GM21515 (cell line): ENCODE results near the gene CTSH.

Source experiments
- ATAC-seq: cut with Tn5 transposase; IDR thresholded peaks from one replicate; pipeline ENCODE4 v1.9.1; 2021; ENCODE audit not compliant: unreplicated experiment

The CTSH gene

GRCh38 chr15:78978601-78979179 lies 33.8 kb upstream of the CTSH start:
- no peak for ATAC-seq

- ATAC-seq, result peak; percentile 46
Measured at GRCh38 chr15:78977591-78978347, 32.9 kb upstream of the CTSH start.

- ATAC-seq, result peak; percentile 59
Measured at GRCh38 chr15:78977091-78977571, 32.3 kb upstream of the CTSH start.

GRCh38 chr15:78976691-78977090 lies 31.8 kb upstream of the CTSH start:
- ATAC-seq, result peak; percentile 4

GRCh38 chr15:78974272-78974918 lies 29.5 kb upstream of the CTSH start:
- ATAC-seq, result no peak

- ATAC-seq, result no peak
Measured at GRCh38 chr15:78969687-78970349, 25.0 kb upstream of the CTSH start.

- ATAC-seq, result no peak
Measured at GRCh38 chr15:78968539-78969271, 23.9 kb upstream of the CTSH start.

- ATAC-seq, result no peak
Measured at GRCh38 chr15:78968114-78968513, 23.3 kb upstream of the CTSH start.

- ATAC-seq, result no peak
Measured at GRCh38 chr15:78960308-78960707, 15.5 kb upstream of the CTSH start.

GRCh38 chr15:78959360-78959759 lies 14.5 kb upstream of the CTSH start:
- ATAC-seq, result no peak

- ATAC-seq, result no peak
Measured at GRCh38 chr15:78957416-78958093, 12.7 kb upstream of the CTSH start.

- ATAC-seq, result no peak
Measured at GRCh38 chr15:78956937-78957336, 12.1 kb upstream of the CTSH start.

GRCh38 chr15:78955355-78955754 lies 10.5 kb upstream of the CTSH start:
- no peak for ATAC-seq

- no peak for ATAC-seq
Measured at GRCh38 chr15:78951841-78952238, 7.0 kb upstream of the CTSH start.

GRCh38 chr15:78950902-78951840 lies 6.3 kb upstream of the CTSH start:
- no peak for ATAC-seq

- no peak for ATAC-seq
Measured at GRCh38 chr15:78950343-78950742, 5.5 kb upstream of the CTSH start.

- ATAC-seq, result no peak
Measured at GRCh38 chr15:78949461-78949860, 4.6 kb upstream of the CTSH start.

GRCh38 chr15:78947506-78947905 lies 2.7 kb upstream of the CTSH start:
- ATAC-seq, result no peak

- no peak for ATAC-seq
Measured at GRCh38 chr15:78946493-78946892, 1.6 kb upstream of the CTSH start.
